Measurements from ENCODE around the gene OR6S1. TPM values are rescaled to one million over a fixed set of nuclear protein-coding genes. Genes with fewer than 3 reads are reported as not detected.

Gene OR6S1
- total RNA-seq, 2 experiments from 2014 or later: not detected

DNA sequence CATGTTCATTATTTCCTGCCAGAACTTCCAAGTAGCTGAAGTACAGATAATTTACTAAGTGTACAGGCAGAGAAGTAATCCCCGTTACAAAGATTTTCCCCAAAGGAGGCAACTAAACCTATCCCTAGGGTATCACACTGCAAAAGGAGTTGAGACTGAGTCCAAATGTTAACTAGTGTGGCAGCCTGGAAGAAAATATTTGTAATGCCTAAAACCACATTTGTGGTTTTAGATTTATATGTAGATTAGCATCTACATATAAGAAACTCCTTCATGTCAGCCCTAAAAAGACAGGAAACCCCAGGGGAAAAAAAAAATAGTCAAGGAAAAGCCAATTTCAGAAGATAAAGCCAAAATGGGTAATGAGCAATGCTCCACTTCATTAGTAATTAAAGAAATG, 48.9 kb downstream of the OR6S1 start:
- Mint-ChIP-seq H3K9me3 (no peaks in the 10 kb centered on the region), H3K4me1 (peaks cover 2% of the 10 kb centered on the region), H3K36me3 (ENCODE audit: low read depth) (no peaks in the 10 kb centered on the region), H3K27ac (no peak overlapping the region), H3K27me3 (peaks cover 7% of the 10 kb centered on the region), H3K4me3 (no peak overlapping the region)
- CTCF ChIA-PET: no interaction called here
- POLR2A ChIA-PET: no interaction called here
- DNase-seq: no peak

GRCh38 chr14:20591235-20591634, 50.3 kb downstream of the OR6S1 start, which contains the start of gene RNASE12:
Gene RNASE12, minus strand, starts transcription at chr14:20591376. Its CDS starts 653 bp downstream, at chr14:20590723.
- ChIA-PET POLR2A (no interaction called here), CTCF (no interaction called here)
- no peak for DNase-seq
- Mint-ChIP-seq H3K9me3 (no peaks in the 10 kb centered on the region), H3K4me1 (peaks cover 8% of the 10 kb centered on the region), H3K4me3 (no peak within 1 kb of the TSS), H3K27me3 (peaks cover 7% of the 10 kb centered on the region), H3K36me3 (ENCODE audit: low read depth) (no peaks in the 10 kb centered on the region), H3K27ac (no peak within 1 kb of the TSS)

Other genes with a start within 250 kb of the OR6S1 start
- gene TEP1, start 228.2 kb downstream of the OR6S1 start, total RNA-seq: 10 to 100 TPM; 38.1 to 42.9 TPM
- under 1 TPM; 0.15 to 0.17 TPM for gene KLHL33, start 205.5 kb downstream of the OR6S1 start, total RNA-seq
- 10 to 100 TPM; 58.5 to 59.8 TPM for gene OSGEP, start 186.9 kb downstream of the OR6S1 start, total RNA-seq
- 100 to 1,000 TPM; 131 to 144 TPM for gene APEX1, start 186.5 kb downstream of the OR6S1 start, total RNA-seq
- 10 to 100 TPM; 33.9 to 40.8 TPM for gene PIP4P1, start 180.3 kb downstream of the OR6S1 start, total RNA-seq
- 100 to 1,000 TPM; 178 to 183 TPM for gene PNP, start 172.3 kb downstream of the OR6S1 start, total RNA-seq
- under 1 TPM; 0.23 to 0.40 TPM for gene RNASE10, start 136.2 kb downstream of the OR6S1 start, total RNA-seq
- gene RNASE9, start 80.6 kb downstream of the OR6S1 start, total RNA-seq: not detected
- not detected for gene RNASE11, start 53.7 kb downstream of the OR6S1 start, total RNA-seq
- not detected for gene RNASE12, start 50.3 kb downstream of the OR6S1 start, total RNA-seq
- gene RNASE4, start 42.9 kb upstream of the OR6S1 start, total RNA-seq: 1 to 10 TPM in 1 of 2 experiments, under 1 TPM in 1; 0.92 to 1.4 TPM
- 1 to 10 TPM in 1 of 2 experiments, under 1 TPM in 1; 0.89 to 1.6 TPM for gene ANG, start 47.1 kb upstream of the OR6S1 start, total RNA-seq
- not detected for gene EDDM3A, start 104.2 kb upstream of the OR6S1 start, total RNA-seq
- gene EDDM3B, start 126.7 kb upstream of the OR6S1 start, total RNA-seq: not detected
- gene RNASE6, start 139.6 kb upstream of the OR6S1 start, total RNA-seq: 1 to 10 TPM; 2.4 TPM
- gene RNASE1, start 161.2 kb upstream of the OR6S1 start, total RNA-seq: not detected
- not detected for gene RNASE3, start 249.7 kb upstream of the OR6S1 start, total RNA-seq